HCT116 (cell line): ENCODE measurements around the gene RFPL2. TPM values are rescaled to one million over a fixed set of nuclear protein-coding genes. Genes with fewer than 3 reads are reported as not detected.

Experiments
- ATAC-seq: fragments of 200-7000 bp; cut with Tn5 transposase; 2 replicates; pipeline ENCODE4 v1.9.1; 2020; ENCODE audit warnings: mild to moderate bottlenecking, moderate library complexity
- Bru-seq: library from RNA; stranded (reverse); fragments of 400-500 nt; gene quantifications from one replicate; lab custom pipeline; 2021; lab: Mats Ljungman, UMichigan
- BruChase-seq, 2 experiments: library from RNA; stranded (reverse); fragments of 400-500 nt; gene quantifications; one replicate each; lab custom pipeline; 2021; lab: Mats Ljungman, UMichigan
- BruUV-seq: library from RNA; stranded (reverse); fragments of 400-500 nt; replicated peaks from 2 replicates; lab custom pipeline; 2021; lab: Mats Ljungman, UMichigan
- CTCF ChIA-PET: fragments of 300-600 bp; sonication (Branson Sonifier 250); formaldehyde crosslinking; loops from one replicate; lab custom pipeline; 2021; ENCODE audit warnings: antibody characterized with exemption; lab: Charles Lee
- POLR2A ChIA-PET: fragments of 300-600, 350-600 bp; sonication (Branson Sonifier 250); formaldehyde crosslinking; loops from one replicate; lab custom pipeline; 2021; ENCODE audit warnings: antibody characterized with exemption; lab: Charles Lee
- RAD21 ChIA-PET, 2 experiments: fragments of 300-600 bp; sonication (Branson Sonifier 250); formaldehyde crosslinking; loops; one replicate each; lab custom pipeline; 2023; ENCODE audit warnings: low total read pairs in 2 of 2; ENCODE audit not compliant: uncharacterized antibody in 2 of 2, unreplicated experiment in 2 of 2, low non-redundant PET in 1 of 2; lab: Charles Lee
- DNase-seq: peaks from one replicate; pipeline ENCODE4 v3.0.0-alpha.2; 2010; ENCODE audit warnings: low read depth, low spot score
- H2AFZ ChIP-seq: fragments of 200-600 bp; shearing (Covaris generic), sonication (generic); 2 replicates; pipeline ENCODE4 v1.6.1; 2017; ENCODE audit warnings: low read depth, mixed run types, mixed read lengths, antibody characterized with exemption, low read length; ENCODE audit not compliant: poor library complexity, severe bottlenecking
- H3K27ac ChIP-seq: 2 replicates; pipeline ENCODE4 v1.5.1; 2012; ENCODE audit warnings: low read depth, low read length
- H3K27me3 ChIP-seq: fragments of 200-600 bp; sonication (generic); 2 replicates; pipeline ENCODE4 v1.6.1; 2016; ENCODE audit warnings: mixed run types, low read length, mixed read lengths; ENCODE audit not compliant: insufficient read depth
- H3K36me3 ChIP-seq, 2 experiments: fragments of 200-500 bp in 1 of 2; fragments of 200-600 bp in 1 of 2; sonication (Bioruptor generic) in 1 of 2; sonication (generic) in 1 of 2; 2 replicates each; pipeline versions ENCODE4 v1.5.1 to v1.6.1; 2014 to 2016; ENCODE audit warnings: low read length in 2 of 2, inconsistent platforms in 1 of 2, mixed read lengths in 1 of 2, mixed run types in 1 of 2; ENCODE audit not compliant: insufficient read depth in 2 of 2, control insufficient read depth in 1 of 2
- H3K4me1 ChIP-seq, 2 experiments: fragments of 200-600 bp in 1 of 2; sonication (generic) in 1 of 2; 2 replicates each; pipeline versions ENCODE4 v1.5.1 to v1.6.1; 2012 to 2017; ENCODE audit warnings: low read length in 2 of 2, inconsistent platforms in 1 of 2, mild to moderate bottlenecking in 1 of 2, mixed read lengths in 1 of 2, mixed run types in 1 of 2, moderate library complexity in 1 of 2; ENCODE audit not compliant: insufficient read depth in 2 of 2, control insufficient read depth in 1 of 2
- H3K4me2 ChIP-seq: fragments of 200-600 bp; sonication (generic); 2 replicates; pipeline ENCODE4 v1.6.1; 2017; ENCODE audit warnings: mixed run types, low read length, mixed read lengths
- H3K4me3 ChIP-seq, 2 experiments: fragments of 200-600 bp in 1 of 2; sonication (generic) in 1 of 2; replicated peaks in 1 of 2; 2 replicates each; pipeline ENCODE4 v1.5.1; 2011 to 2016; ENCODE audit warnings: low read length in 2 of 2, control low read depth in 1 of 2, low read depth in 1 of 2, mild to moderate bottlenecking in 1 of 2, mixed read lengths in 1 of 2, mixed run types in 1 of 2
- H3K79me2 ChIP-seq: fragments of 200-600 bp; sonication (generic); 2 replicates; pipeline ENCODE4 v1.6.1; 2017; ENCODE audit warnings: mild to moderate bottlenecking, mixed run types, low read length, moderate library complexity, mixed read lengths; ENCODE audit not compliant: insufficient read depth
- H3K9ac ChIP-seq: fragments of 200-600 bp; sonication (generic); 2 replicates; pipeline ENCODE4 v1.6.1; 2016; ENCODE audit warnings: low read length, mixed read lengths
- H3K9me2 ChIP-seq: fragments of 200-600 bp; sonication (generic), shearing (Covaris generic); 2 replicates; pipeline ENCODE4 v1.6.1; 2017; ENCODE audit warnings: mixed run types, mild to moderate bottlenecking, moderate library complexity; ENCODE audit not compliant: insufficient read depth
- H3K9me3 ChIP-seq, 2 experiments: fragments of 200-500 bp in 1 of 2; fragments of 200-600 bp in 1 of 2; sonication (Bioruptor generic) in 1 of 2; sonication (generic) in 1 of 2; 2 replicates each; pipeline ENCODE4 v1.6.1; 2014 to 2017; ENCODE audit warnings: low read length in 2 of 2, mixed read lengths in 2 of 2, inconsistent platforms in 1 of 2, low read depth in 1 of 2, mild to moderate bottlenecking in 1 of 2, mixed run types in 1 of 2, moderate library complexity in 1 of 2; ENCODE audit not compliant: control insufficient read depth in 1 of 2, insufficient read depth in 1 of 2
- H4K20me1 ChIP-seq: fragments of 200-600 bp; sonication (generic), shearing (Covaris generic); 2 replicates; pipeline ENCODE4 v1.6.1; 2017; ENCODE audit warnings: mixed run types, mild to moderate bottlenecking, moderate library complexity; ENCODE audit not compliant: insufficient read depth
- CTCF ChIP-seq, 3 experiments: fragments of 200-600 bp in 1 of 3; sonication (generic) in 1 of 3; IDR thresholded peaks in 2 of 3; conservative IDR thresholded peaks in 1 of 3; 2 replicates each; pipeline ENCODE4 v1.5.1; 2012 to 2017; ENCODE audit warnings: low read depth in 2 of 3, low read length in 2 of 3, antibody characterized with exemption in 1 of 3, borderline replicate concordance in 1 of 3, control low read depth in 1 of 3, mild to moderate bottlenecking in 1 of 3, mixed read lengths in 1 of 3, mixed run types in 1 of 3, moderate library complexity in 1 of 3; ENCODE audit not compliant: insufficient read depth in 1 of 3
- MAX ChIP-seq: IDR thresholded peaks from 2 replicates; pipeline ENCODE4 v1.6.1; 2012
- POLR2A ChIP-seq: IDR thresholded peaks from 2 replicates; pipeline ENCODE4 v1.7.0; 2011; ENCODE audit warnings: borderline replicate concordance; ENCODE audit not compliant: insufficient read depth, insufficient read length; ENCODE audit errors: extremely low read depth
- POLR2AphosphoS5 ChIP-seq: IDR thresholded peaks from 2 replicates; pipeline ENCODE4 v1.6.1; 2011; ENCODE audit warnings: mild to moderate bottlenecking, low read depth, low read length, moderate library complexity
- TCF7L2 ChIP-seq: IDR thresholded peaks from 2 replicates; pipeline ENCODE4 v1.7.0; 2011; ENCODE audit warnings: borderline replicate concordance, inconsistent platforms; ENCODE audit not compliant: insufficient read depth, insufficient read length; ENCODE audit errors: extremely low read depth
- ZNF274 ChIP-seq: fragments of 200-500 bp; sonication (Bioruptor generic); IDR thresholded peaks from 2 replicates; pipeline ENCODE4 v1.6.1; 2014; ENCODE audit warnings: mild to moderate bottlenecking, low read depth, low read length, inconsistent platforms
- intact Hi-C: fragments of 100-400 bp; cut with micrococcal nuclease; formaldehyde crosslinking; loops from 2 replicates; pipeline ENCODE4 v1.10.0; 2022
- long read RNA-seq: library from polyadenylated mRNA; unstranded; transcript quantifications from one replicate; pipeline ENCODE4 v2.0.0, GENCODE V29; 2021; ENCODE audit not compliant: unreplicated experiment
- polyA plus RNA-seq: library from polyadenylated mRNA; unstranded; fragments of >200 nt; gene quantifications from 2 replicates; pipeline ENCODE4 v1.2.1, GENCODE V29; 2012; ENCODE audit warnings: missing spikeins
- total RNA-seq: library from RNA; stranded (reverse); gene quantifications from one replicate; pipeline ENCODE4 v1.2.1, GENCODE V29; 2021; ENCODE audit not compliant: unreplicated experiment

Gene RFPL2
- 0.61 TPM for total RNA-seq
- 0.29 and 0.33 TPM in 2 replicates for polyA plus RNA-seq
- percentile 23 among the genes with signal in this experiment for Bru-seq, nascent RNA
- percentile 28 among the genes with signal in this experiment for BruChase-seq, experiment 1, labeled RNA remaining after a 6-hour chase
- percentile 26 among the genes with signal in this experiment for BruChase-seq, experiment 2, labeled RNA remaining after a 2-hour chase
- long read RNA-seq = 0 reads

- Histone ChIP-seq H2AFZ (peak within 1 kb of the TSS; percentile 90), H3K4me2 (peak within 1 kb of the TSS; percentile 99), H3K27ac (peak within 1 kb of the TSS; percentile 20), H4K20me1 (no peaks in the 10 kb centered on the region), H3K27me3 (no peaks in the 10 kb centered on the region), H3K4me3 (peak within 1 kb of the TSS; percentile 59 to 70), H3K36me3 (peaks cover 0 to 4% of the 10 kb centered on the region in 2 experiments; a peak in 2 of 4 replicates), H3K9me3 (no peaks in the 10 kb centered on the region), H3K9ac (peak within 1 kb of the TSS; percentile 71), H3K4me1 (peaks cover 27 to 45% of the 10 kb centered on the region in 2 experiments), H3K9me2 (no peaks in the 10 kb centered on the region), H3K79me2 (no peaks in the 10 kb centered on the region)
- ChIA-PET POLR2A (interaction anchor here (0.6 kb wide), 1 partner anchor 228 kb away, joined by 4 read pairs; no protein-coding TSS in a partner anchor), RAD21 (no interaction called here), CTCF (interaction anchor here (0.6 to 1.6 kb wide), 3 partner anchors 61 to 228 kb away, joined by 3 to 9 read pairs (median 7); no protein-coding TSS in a partner anchor)
- intact Hi-C loops = loop anchor here (10.0 kb wide), 2 partner anchors 170 to 270 kb away; partner anchors contain the start of gene FBXO7
- BruUV-seq = no TSS peak
- ATAC-seq = peak; percentile 87
- DNase-seq = peak; percentile 66
- TF ChIP-seq ZNF274 (no peak), CTCF (IDR thresholded peaks at IDR 0.05 in 2 of 3, conservative IDR thresholded peaks at IDR 0.05 in 1 of 3; ENCODE audit: borderline replicate concordance in 1 of 3, insufficient read depth in 1 of 3, low read depth in 2 of 3, low read length in 2 of 3) (peak in 2 of 3 experiments; percentile 18 to 24; a peak in 2 of 6 replicates), POLR2AphosphoS5 (peak; percentile 87), POLR2A (peak; percentile 88), TCF7L2 (no peak), MAX (peak; percentile 59)
Observed at GRCh38 chr22:32204856-32205722, at the start of gene RFPL2. Gene RFPL2 (minus strand): TSS chr22:32205073. CDS start chr22:32202451, 2,622 bp downstream.
